Fibroblast of skin of left biceps (primary cell): ENCODE measurements around the gene MICAL2.

Experiments used
- DNase-seq, 2 experiments: peaks; one replicate each; pipeline ENCODE4 v3.0.0-alpha.2; 2013; ENCODE audit warnings: low read depth in 2 of 2

Gene MICAL2

GRCh38 chr11:12097219-12097618, 13.2 kb upstream of the MICAL2 start:
- no peak for DNase-seq

DNA sequence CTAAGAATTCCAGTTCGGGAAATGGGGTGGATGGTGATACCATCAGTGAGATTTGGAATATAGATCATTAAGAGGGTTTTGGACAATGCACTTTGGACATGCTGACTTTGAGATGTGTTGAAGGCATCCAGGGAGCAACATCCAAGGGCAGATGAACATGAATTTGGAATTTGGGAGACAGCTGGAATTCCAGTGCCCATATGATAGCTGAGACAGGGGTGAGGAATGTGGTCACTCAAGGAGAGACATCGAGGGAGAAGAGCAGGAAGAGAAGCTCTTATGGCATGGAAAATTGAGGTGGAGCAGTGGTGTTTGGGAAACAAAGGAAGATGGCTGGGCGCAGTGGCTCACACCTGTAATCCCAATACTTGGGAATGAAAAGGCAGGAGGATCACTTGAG, 11.8 kb upstream of the MICAL2 start:
- no peak for DNase-seq

- DNase-seq, result no peak
Observed at GRCh38 chr11:12099132-12099873, 11.1 kb upstream of the MICAL2 start.

DNA sequence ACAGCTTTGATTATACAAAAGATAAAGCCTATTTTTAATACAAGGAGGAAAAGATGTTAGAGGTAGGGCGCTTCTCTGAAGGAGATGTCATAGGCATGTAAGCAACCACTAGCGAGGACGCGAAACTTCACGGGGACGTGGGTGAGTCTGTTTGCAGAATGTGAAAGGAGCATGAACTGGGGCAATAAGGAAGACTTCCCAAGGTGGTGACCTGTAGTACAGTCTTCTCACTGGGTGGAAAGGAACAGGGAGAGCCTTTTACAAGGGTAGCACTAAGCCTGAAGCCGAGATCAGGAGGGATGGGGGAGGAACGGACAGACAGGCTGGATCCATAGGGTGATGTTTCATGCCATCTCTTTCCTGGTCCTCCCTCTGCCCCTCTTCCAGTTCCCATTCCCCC, 10.0 kb upstream of the MICAL2 start:
- DNase-seq, result no peak

GRCh38 chr11:12100841-12101242, 9.5 kb upstream of the MICAL2 start:
- DNase-seq, result no peak

DNA sequence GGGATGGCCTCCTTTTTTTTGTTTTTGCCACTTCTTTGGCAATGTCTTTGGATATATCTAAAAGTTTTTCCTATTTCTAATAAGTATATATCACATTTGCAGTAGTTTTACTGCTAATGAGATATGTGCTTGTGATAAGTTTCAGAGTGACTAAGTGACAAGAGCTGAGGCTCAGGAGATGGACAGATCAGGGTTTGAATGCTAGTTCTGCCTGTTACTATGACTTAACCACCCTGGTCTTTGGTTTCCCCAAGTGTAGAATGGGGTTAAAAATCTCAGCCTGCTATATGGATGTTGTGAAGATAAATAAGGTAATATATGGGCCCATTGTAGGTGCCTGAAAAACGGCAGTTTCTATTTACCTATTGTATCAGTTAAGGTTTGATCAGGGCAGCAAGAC, 9.1 kb upstream of the MICAL2 start:
- DNase-seq, result no peak

- DNase-seq, result no peak
Observed at GRCh38 chr11:12102588-12103410, 7.6 kb upstream of the MICAL2 start.

DNA sequence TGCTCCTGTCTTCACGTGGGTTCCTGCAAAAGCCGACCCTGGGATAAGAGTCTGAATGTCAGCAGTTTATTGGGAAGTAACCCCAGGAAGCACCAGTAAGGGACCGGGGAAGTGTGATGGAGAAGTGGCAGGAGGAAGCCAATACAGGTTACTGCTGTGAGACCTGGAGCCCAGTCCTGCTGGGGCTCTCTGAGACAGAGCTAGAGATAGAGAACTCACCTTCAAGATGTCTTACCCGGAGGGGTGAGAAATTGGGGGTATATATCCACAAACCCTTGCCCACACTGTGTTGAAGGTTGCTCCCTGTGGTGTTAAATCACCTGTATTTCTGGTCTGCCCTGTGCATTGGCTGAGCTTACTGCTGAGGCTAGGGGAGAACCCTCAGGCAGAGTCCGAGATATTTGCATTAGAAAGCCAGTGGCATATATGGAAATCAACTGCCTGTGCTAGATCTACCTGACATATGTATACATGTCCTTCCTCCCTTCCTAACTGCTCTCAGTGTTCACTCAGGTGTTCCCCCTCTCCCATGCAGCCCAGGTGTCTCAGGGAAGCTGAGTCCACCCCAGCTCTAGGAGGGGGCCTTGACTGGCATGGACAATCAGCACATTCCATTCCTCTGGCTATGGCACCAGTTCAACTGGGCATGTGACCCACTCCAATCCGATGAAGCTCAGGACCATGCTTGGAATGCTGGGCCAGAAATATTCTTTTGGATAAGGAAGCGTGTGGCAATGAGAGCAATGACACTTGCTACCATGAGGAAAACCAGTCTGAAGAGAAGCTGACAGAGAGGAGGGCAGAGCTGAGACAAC, 6.8 kb upstream of the MICAL2 start:
- DNase-seq, result no peak

DNA sequence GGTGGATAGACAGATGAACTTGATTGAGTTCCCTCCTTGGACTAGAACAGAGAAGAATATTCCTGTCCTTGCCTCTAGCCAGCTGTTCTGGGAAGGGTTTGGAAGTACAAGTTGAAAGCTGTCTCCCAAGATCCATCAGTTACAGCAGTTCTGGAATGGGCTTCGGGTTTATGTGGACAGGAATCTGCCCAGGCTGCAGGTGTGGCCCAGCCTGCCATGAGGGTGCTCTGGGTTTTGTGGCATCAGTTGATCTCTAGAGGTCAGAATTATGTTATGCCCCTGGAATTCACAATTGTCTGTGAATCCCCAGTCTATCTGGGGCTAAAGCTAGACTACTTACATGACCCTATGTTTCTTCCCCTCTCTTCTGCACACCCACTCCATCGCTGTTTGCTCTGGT, 4.9 kb upstream of the MICAL2 start:
- no peak for DNase-seq

DNA sequence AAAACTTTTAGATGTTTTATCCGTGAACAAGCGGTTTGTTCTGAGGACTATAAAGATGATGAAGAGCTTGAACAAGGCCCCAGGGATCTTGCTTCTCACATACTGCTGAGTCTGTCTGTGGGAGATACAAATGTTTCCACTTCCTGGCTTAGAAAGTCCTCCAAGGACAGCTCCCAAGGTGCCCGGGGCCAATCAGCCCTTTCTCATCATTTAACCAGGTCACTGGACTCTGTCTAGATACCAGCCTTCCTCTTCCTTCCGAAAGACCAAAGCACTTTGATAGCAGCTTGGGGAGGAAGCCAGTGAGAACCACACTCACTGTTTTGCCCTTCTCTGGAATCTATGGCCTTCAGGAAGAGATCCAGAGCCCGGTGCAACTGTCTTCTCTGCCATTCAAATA, 4.3 kb upstream of the MICAL2 start:
- DNase-seq, result no peak

DNA sequence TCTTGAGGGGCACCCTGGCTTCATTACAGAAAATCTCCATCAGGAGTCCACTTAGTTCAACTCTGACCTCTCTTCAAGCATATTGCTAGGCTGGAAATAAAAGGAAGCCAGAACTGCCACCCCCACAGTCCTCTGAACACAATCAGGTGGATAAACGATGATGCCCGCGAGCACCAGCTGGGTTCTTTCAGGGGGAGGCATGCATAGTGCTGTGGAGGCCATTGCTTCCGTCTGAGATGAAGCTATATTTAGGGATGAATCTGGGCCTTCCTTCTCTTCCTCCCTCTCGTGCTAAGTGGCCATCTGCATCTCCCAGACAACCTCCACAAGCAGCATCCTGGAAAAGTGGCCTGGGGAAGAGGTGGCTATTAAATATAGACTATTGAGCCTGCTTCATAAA, 3.9 kb upstream of the MICAL2 start:
- no peak for DNase-seq

DNA sequence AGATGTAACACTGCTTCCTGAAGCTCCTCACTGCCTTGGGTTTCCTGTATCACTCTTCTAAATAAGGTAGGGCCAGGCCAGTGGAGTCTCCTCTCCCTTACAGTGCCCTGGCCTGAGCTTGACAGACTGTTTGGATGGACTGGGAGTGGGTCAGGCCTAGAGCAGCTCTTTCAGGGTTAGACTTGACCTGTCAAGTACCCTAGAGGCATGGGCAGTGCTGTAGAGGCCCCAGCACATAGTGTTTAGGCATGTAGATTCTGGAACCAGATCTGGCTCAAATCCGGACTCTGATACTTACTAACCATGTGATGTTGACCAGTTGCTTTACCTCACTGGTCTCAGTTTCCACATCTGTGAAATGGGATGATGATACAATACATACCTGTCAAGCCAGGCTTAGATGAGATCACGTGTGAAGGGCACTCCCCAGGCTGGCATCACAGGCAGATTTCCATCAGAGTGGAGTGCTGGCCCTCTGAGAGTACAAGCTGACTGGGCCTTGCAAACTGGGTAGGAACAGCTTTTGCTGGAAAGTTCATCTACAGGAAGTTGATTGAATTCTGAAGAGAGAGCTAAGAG, 1.4 kb upstream of the MICAL2 start:
- no peak for DNase-seq

DNA sequence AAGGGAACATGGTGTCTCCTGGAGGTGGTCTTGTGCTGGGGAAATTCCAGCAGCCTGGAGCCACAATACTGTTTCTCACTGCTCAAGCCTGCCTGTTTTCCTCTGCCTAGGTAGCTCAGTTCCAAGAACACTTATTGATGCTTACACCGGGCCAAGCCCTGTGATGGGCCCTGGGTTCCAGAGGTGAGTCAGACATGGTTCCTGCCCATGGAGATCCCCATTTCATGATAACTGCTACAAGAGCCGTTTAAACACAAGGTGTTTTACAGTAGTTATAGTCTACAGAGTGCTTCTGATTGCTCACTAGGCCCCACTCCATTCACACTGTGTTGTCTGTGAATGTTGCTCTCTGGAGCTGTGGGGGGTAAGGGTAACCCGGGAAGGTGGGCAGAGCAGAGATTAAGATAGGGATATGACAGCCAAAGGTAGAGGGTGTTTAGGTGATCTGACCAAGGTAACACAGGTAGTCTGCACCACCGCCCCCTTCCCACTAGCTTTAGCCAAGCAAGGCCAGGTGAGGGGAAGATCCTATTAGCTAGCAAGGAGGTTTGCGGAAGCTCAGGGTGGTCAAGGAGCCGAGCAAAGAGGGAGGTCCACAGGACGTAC, 696 bp upstream of the MICAL2 start:
- no peak for DNase-seq

DNA sequence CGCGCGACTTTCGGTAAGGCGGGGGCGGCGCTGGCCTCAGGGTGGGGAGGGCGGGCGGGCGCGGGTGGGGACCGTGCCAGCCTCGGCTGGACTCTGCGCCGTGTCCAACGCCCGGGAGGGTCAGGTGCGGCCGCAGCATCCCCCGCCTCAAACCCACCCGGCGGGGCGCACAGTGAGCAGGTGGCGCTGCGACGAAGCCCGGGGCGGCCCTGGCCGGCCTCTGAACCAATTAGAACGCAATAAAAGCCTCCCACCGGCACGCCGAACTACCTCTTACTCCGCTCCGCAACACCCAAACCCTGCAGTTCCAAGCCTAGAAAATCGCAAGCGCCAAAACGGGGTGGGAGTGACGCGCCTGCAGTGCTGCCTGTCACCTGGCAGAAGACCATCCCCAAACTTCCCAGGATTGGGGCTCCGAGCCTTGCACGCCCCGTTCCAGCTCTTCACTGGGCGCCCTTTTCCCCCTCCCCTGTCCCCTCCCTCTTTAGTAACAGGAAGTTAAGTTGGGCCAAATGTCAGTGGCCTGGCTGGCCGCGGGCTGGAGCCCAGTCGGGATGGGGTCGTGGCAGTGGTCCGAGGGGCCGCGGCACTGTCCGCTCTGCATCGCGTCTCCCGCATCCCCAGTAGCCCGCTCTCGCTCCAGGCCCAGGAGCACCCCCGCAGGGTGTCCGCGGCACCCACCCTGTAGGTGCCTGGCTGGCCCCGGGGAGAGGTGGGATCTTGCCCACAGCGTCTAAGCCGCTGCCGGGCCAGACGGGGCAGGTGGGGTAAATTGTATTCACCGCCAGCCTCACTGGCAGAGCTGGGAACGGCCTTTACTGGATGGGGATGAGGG, 541 bp downstream of the MICAL2 start:
- DNase-seq, result no peak

GRCh38 chr11:12111549-12112520, 1.4 kb downstream of the MICAL2 start:
- no peak for DNase-seq

DNA sequence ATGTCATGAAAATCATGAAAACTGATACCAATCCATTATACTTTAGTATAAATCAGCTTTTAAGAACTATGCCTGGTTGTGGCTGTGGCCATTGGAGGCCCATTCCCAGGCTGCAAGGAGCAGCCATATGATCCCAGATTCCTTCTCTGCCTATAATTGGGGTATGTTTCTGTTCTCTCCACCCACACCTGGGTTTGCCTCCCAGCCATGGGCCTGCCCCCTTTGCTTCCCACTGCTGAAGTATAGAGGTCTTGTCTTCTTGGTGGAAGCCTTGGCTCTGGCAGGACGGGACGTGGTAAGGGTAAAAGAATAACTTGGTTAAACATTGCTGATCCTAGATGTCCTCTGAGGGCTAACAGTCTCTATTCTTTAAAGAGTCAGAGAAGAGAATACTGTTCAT, 2.4 kb downstream of the MICAL2 start:
- DNase-seq, result no peak

- no peak for DNase-seq
Observed at GRCh38 chr11:12113294-12113693, 2.9 kb downstream of the MICAL2 start.

GRCh38 chr11:12114193-12115033, 4.0 kb downstream of the MICAL2 start:
- no peak for DNase-seq
